GM19025 (cell line): ENCODE measurements around the gene SDSL.

Source experiments
- ATAC-seq: cut with Tn5 transposase; IDR thresholded peaks from one replicate; pipeline ENCODE4 v1.9.1; 2021; ENCODE audit warnings: mild to moderate bottlenecking, low read depth, moderate library complexity; ENCODE audit not compliant: unreplicated experiment

SDSL gene

GRCh38 chr12:113477171-113477841, 55.1 kb downstream of the SDSL start:
- ATAC-seq, result no peak

- no peak for ATAC-seq
Measured at GRCh38 chr12:113477842-113478215, 55.6 kb downstream of the SDSL start.

- ATAC-seq, result no peak
Measured at GRCh38 chr12:113478351-113479011, 56.3 kb downstream of the SDSL start.

DNA sequence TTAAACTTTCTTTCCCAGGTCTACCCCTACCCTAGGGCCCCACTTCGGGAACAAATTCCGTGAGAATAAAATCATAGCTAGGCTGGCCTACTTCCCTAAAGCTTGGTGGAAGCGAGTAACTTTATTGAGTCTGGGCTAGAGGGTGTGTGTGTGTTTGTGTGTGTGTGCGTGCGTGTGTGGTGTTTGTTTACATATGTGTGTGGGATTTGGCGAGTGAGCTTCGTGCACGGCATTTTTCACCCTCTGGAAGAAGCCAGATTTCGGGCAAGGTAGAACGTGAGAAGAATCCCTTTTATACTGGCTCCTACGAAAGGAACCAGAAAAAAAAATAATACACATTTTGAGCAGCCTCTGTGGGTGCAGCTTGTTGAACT, 57.0 kb downstream of the SDSL start:
- no peak for ATAC-seq

DNA sequence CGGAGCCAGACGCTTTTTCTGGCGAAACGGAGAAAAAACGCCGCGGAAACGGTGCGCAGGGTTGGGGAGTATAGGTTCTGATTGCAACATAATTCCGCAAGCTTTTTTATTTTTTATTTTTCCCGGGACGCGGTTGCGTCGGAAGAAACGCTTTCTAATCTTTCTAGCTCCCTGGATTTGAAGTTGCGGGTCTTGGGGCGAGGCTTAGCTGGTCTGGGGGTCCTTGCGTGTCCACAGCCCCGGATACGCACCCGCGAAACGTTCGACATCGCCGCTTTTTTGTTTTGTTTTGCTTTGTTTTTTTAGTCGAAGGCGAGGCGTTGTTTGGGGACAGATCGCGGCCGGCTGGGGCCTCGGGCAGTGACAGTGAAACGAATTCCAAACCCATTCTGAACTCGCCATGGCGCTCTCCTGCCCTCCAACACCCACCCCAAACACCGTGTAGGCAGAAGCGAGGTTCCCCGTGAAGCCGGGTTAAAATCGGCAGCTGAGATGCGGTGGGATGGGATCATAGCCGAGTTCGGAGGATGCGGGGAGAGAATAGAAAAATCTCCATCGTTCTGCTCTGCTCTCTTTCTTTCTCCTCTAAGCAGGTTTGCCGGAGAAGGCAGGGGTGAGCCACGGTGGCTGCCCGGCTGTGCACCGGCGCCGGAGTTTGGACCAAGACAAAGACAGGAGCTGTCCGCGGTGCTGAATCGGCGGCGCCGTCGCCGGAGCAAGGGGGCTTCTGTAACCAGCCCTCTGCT, 57.6 kb downstream of the SDSL start:
- ATAC-seq, result no peak

DNA sequence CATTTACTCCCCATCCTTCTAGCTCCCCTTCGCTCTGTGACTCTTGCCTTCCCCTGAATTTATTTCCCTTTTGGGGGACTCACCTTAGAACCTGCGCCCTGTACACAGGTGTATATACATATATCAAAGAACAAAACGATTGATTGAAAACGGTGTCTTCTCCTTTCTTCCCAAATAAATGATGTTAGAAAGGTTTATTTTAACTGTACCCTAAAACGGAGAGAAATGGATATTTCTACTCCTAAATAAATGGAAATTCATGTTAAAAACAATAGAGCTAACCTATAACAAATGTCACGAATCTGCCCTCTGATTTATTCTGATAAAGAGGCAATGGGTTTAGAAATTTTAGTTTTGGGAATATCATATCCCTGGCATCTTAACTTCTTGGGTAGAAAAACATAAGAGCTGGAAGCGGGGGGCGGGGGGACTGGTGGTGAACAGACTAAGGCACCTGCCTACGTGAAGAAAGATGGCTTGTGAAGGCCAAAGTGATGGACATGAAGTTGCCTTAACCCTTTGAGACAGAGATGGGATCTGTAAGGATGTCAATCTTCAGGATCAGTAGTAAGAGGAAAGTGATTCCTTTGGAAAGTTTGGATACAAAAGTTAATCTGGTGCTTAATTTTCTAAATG, 58.3 kb downstream of the SDSL start:
- no peak for ATAC-seq

GRCh38 chr12:113482334-113482733, 60.2 kb downstream of the SDSL start:
- ATAC-seq, result no peak

- no peak for ATAC-seq
Measured at GRCh38 chr12:113485330-113485729, 63.1 kb downstream of the SDSL start.

- ATAC-seq, result no peak
Measured at GRCh38 chr12:113486722-113487121, 64.5 kb downstream of the SDSL start.
